HuH-7.5 (cell line): ENCODE data around the gene HAAO.

Experiments
- DNase-seq: peaks from one replicate; pipeline ENCODE4 v3.0.0; 2011; ENCODE audit warnings: low spot score

The HAAO gene

GRCh38 chr2:42767899-42768705 lies 24.3 kb downstream of the HAAO start:
- DNase-seq, result no peak

DNA sequence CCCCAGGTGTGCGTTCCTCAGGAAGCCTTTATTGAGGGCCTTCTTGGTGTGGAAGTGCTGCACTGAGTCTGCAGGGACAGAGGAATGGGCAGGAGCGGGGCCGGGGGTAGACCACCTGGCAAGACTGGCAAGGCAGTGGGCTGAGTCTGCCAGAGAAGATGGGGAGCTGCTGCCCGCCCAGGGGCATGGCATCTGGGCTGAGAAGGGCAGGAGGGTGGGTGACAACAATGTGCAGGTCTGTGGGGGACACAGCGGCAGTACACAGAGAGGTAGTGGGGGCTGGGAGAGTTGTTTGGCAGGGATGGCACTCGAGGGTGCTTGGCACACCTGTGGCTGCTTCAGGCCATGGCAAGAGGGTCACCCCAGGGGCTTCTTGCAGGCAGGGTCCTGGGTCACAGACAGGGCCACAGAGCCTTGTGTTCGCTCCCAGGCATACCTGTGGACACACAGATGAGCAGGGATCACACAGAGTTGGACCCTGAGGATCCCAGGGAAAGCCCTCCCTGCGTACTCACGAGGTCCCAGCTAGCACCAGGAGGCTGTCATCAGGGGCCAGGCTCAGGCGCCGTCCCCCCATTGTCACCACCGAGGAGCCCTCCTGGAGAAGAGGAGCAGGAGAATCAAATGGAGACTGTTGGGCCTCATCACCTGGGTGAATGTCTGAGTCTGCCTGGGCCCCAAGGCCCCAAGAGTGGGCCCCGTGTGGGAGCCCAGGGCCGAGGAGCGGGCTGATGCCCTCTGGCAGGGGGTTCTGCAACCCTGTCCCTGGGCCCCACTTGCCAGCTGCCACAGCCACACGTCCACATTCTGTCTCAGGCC lies 25.1 kb downstream of the HAAO start:
- DNase-seq, result no peak

DNA sequence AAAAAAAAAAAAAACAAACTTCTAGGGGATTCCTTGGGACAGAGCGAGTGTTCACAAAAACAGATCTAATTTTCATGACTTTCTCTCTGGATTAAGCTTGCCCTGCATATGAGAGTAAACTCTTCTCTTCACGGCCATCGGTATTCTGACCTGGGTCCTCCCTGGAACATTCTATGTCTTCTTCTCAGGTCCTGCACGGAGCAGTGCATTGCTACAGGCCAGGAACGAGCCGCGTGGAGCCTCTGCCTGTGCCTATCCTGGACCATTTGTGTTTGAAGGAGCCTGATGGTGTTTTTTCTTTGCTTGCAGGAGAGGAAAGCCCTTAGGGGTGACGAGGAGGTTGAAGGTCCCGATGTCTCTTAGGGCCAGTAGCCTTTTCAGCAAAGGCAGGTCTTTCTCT lies 26.7 kb downstream of the HAAO start:
- no peak for DNase-seq

DNA sequence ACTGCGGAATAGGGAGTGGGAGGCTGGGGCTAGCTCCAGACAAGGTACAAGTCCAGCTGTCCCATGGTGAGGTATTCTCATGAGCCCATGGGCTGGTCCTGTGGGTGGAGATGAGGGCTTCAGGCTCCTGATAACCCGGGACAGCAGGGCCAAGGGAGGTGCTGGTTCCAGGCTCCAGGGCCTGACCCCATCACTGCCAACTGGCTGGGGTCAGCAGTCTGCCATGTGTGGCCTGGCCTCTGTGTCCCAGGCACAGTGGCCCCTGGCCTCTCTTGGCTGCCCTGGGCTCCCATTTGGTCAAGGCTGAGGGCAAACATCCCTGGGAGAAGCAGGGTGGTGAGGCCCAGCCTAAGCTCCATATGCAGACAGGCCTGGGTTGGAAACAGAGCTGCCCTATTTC lies 27.5 kb downstream of the HAAO start:
- DNase-seq, result no peak

- no peak for DNase-seq
Measured at GRCh38 chr2:42764096-42764495, 28.3 kb downstream of the HAAO start, which contains the start of gene OXER1. Gene OXER1, minus strand, starts transcription at chr2:42764135. Its CDS starts 73 bp downstream, at chr2:42764062.

DNA sequence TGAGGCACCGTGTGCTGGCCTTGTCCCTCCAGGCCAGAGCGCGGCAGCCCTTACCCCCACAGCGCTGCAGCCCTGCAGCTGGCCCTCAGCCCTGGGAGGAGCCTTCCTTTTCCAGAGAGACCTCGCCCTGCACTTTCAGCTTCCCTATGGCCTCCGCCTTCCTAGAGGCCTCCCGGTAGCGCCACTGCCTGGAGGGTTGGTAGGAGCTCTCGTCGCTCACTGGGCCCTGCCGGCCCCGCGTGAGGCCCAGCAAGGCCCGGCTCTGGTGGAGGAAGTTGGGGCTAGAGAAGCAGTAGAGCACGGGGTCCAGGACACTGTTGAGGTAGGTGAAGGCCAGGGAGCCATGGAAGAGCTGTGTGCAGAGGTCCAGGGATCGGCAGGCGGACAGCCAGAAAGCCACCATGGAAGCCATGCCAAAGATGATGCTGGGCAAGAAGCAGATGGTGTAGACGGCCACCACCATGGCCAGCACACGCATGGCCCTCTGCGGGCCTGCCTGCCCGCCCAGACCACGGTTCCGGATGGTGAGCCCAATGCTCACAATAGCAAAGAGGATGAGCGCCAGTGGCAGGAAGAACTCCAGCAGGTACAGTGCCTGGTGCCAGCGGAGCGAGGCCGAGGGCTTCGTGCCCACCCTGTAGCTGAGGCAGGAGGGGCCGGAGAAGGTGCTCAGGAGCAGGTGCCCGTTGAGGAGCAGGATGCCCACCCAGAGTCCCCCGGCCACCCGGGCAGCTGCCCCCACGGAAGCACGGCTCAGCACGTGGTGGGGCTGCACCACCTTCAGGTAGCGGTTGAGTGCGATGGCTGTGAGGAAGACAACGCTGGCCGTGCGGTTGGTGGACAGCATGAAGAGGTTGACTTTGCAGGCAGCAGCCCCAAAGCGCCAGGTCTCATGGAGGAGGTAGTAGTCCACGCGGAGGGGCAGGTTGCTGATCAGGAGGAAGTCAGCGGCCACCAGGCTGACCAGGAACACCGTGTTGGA lies 29.3 kb downstream of the HAAO start:
- no peak for DNase-seq

- DNase-seq, result no peak
Measured at GRCh38 chr2:42762155-42762554, 30.2 kb downstream of the HAAO start.

DNA sequence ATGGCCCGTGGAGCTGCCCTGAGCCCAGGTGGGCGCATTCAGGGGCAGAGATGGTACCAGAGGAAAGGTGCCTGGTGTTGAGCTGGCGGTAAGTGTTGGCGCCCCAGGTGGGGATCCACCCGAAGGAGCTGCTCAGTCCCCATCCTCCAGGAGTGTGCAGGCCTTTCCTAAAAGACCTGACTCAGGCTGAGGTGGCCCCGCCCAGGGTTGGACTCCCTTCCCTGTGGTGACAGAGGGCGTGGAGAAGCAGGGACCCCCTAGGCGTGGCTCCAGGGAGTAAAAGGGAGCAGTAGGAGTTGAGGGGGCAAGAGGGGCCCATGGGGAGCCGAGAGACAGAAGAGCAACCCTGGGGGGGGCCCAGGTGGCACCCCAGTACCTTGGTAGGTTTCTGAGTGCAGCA lies 30.8 kb downstream of the HAAO start:
- DNase-seq, result no peak

DNA sequence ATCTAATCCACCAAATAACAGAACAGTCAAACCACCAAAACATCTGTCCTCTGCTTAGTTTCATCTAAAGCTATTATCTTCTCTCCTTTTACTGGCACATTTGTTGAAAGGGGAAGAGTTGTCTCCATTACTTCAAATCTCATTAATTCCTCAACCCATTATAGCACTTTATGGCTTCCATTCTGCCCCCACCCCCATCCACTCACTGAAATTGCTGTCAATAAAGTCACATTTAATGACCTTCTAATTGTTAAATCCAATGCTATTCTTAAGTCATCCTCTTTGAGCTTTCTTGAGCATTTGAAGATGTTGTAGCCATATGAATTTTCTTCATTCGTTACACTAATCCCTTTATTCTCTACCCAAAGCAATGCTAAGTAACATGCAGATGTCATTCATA lies 33.6 kb downstream of the HAAO start:
- DNase-seq, result no peak

GRCh38 chr2:42757981-42758740 lies 34.2 kb downstream of the HAAO start:
- DNase-seq, result no peak

- no peak for DNase-seq
Measured at GRCh38 chr2:42756966-42757513, 35.3 kb downstream of the HAAO start.

GRCh38 chr2:42756150-42756775 lies 36.1 kb downstream of the HAAO start:
- no peak for DNase-seq

GRCh38 chr2:42755191-42755880 lies 37.0 kb downstream of the HAAO start:
- no peak for DNase-seq

- no peak for DNase-seq
Measured at GRCh38 chr2:42754776-42755140, 37.6 kb downstream of the HAAO start.

- DNase-seq, result no peak
Measured at GRCh38 chr2:42754021-42754775, 38.2 kb downstream of the HAAO start.

- DNase-seq, result no peak
Measured at GRCh38 chr2:42752816-42753813, 39.3 kb downstream of the HAAO start.

DNA sequence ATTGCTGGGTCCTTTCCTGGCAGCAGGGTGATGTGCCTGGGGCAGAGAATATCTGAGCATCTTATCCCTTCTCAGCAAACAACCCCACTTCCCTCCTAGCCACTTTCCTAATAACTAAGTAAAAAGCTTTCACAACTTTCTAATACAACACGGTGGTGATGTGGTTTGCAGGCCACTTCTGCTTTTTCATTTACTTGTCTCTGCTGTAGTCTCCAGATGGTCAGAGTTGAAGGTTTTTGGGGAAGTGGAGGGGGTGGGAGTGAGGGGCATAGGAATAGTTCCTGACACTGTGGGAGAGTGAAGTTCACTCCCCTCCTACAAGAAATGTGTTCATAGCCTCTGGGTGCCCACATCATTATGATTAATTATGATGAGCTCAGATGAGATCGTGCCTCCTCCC lies 40.1 kb downstream of the HAAO start:
- DNase-seq, result no peak

DNA sequence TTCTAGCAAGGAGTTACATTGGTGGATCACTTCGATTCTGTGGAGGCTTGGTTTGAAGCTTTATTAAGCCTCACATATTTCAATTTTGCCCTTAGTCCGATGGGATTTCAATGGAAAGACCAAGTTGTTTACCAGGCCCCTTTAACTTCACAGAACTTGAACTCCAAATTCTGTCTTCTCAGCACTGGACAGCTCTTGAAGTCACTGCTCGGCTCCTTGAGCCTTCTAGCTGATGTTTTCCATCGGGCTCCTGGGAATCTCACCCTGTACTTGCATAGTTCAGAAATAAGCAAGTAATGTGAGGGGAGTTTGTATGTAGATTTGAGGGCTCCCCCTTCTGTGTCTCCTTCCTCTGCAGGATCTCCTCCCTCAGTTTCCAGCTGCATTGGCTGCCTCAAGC lies 43.5 kb downstream of the HAAO start:
- DNase-seq, result no peak
